C4-2B (cell line): ENCODE measurements around the gene FGF12.

Experiments
- H3K27ac ChIP-seq: fragments of 450-650 bp; 2 replicates; pipeline ENCODE4 v1.5.1; 2017
- CTCF ChIP-seq: fragments of 450-650 bp; conservative IDR thresholded peaks from 2 replicates; pipeline ENCODE4 v1.5.1; 2017; ENCODE audit warnings: mild to moderate bottlenecking
- ZFX ChIP-seq: fragments of 450-650 bp; IDR thresholded peaks from 2 replicates; pipeline ENCODE4 v1.6.1; 2017

The FGF12 gene

GRCh38 chr3:192570315-192570714, 157.0 kb downstream of the FGF12 start:
- TF ChIP-seq ZFX (no peak), CTCF (no peak)
- no peak overlapping the region for H3K27ac ChIP-seq

- no peak for TF ChIP-seq ZFX
- TF ChIP-seq CTCF, result peak; percentile 93
- H3K27ac ChIP-seq, result no peak overlapping the region
Measured at GRCh38 chr3:192566706-192567290, 160.5 kb downstream of the FGF12 start.

- no peak overlapping the region for H3K27ac ChIP-seq
- TF ChIP-seq CTCF (no peak), ZFX (no peak)
Measured at GRCh38 chr3:192564611-192565010, 162.7 kb downstream of the FGF12 start.

GRCh38 chr3:192563417-192563816, 163.9 kb downstream of the FGF12 start:
- H3K27ac ChIP-seq, result no peak overlapping the region

GRCh38 chr3:192553707-192554106, 173.6 kb downstream of the FGF12 start:
- TF ChIP-seq ZFX (no peak), CTCF (no peak)
- no peak overlapping the region for H3K27ac ChIP-seq

More at GRCh38 chr3:192563417-192563816, 163.9 kb downstream of the FGF12 start:
- TF ChIP-seq ZFX (no peak), CTCF (no peak)

GRCh38 chr3:192550356-192550755, 177.0 kb downstream of the FGF12 start:
- no peak overlapping the region for H3K27ac ChIP-seq
- no peak for TF ChIP-seq ZFX
- no peak for TF ChIP-seq CTCF

- TF ChIP-seq ZFX (no peak), CTCF (no peak)
- H3K27ac ChIP-seq, result no peak overlapping the region
Measured at GRCh38 chr3:192545333-192545732, 182.0 kb downstream of the FGF12 start.
